ENCODE measurements around the gene HNRNPUL2. TPM values are rescaled to one million over a fixed set of nuclear protein-coding genes. Genes with fewer than 3 reads are reported as not detected.

HNRNPUL2 gene
- 5.6 and 6.1 TPM in 2 replicates for total RNA-seq

DNA sequence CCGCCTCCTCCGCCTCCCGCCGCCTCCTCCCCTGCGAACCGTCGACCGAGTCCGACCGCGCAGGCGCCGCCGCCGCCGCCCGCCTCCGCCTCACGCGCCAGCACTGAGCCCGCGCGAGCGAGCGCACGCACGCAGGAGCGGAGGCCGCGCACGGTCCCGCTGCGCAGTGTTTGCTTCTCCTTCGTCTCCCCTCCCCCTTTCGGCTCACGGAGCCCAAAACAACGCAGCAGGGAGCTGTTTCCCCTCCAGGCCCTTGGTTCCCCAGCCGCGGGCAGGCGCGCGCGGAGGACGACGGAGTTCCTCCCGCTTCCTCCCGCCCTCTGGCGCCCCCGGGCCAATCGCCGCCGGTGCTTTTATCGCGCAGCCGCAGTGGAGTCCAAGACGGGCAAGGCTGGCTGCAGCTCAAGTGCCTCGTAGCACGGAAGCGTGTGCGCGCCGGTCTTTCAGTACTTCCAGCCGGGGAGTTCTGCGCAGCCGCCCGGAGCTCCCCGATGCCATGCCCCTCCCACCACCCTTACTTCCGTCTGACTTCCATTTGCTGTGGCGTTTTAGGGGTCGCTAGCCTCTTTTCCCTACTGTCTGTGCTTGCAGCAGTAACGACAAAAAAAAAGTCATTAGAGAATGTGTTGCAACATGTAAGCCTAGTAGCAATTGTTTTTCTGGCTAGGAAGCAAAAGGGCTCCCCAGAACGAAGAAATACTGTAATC, at the start of gene HNRNPUL2:
TSS of gene HNRNPUL2 (minus strand) at position 293 of the 707 bp plus-strand sequence. CDS start 301 bp downstream, outside the sequence.

DNA sequence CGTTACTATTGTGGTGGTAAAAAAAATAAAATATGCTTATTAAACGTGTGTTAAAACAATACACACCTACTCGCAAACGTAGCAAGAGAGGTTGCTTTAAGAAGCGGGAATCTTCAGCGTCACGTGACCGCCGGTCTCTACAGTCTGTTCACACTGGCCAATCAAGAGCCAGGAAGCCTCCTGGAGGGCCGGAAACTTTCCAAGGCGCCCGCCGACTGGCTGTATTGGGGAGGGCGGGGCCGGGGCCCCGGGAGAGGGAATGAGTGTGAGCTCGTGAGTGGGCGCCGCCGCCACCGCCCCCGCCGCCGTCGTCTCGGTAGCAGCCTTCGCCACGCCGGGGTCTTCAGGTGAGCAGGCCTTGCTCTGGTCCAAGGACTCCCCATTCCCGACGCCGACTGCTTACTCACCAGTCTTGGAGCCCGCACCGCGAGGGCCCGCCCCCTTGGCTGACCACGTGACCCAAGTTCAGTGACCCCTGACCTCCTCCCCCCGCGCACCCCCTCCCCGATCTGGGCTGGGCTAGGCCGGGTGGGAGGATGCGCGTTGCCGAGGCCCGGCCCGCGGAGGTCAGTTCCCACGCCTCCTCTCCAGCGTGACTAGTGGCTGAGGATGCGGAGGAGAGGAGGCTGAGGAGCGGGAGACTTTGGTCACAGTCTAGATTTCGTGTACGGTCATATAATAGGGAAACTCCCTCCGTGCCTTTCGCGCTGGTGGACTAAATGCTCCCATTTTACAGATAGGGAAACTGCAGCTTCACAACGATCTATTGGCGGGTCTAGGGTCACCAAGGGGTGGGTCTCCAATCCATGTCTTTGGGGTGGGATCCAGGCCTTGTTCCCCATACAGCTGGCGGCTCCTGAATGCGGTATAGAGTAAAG, 44.1 kb upstream of the HNRNPUL2 start, which contains the start of gene TAF6L:
TSS of gene TAF6L (plus strand) at position 253 of the 878 bp plus-strand sequence. CDS start 4,388 bp downstream, outside the sequence.

DNA sequence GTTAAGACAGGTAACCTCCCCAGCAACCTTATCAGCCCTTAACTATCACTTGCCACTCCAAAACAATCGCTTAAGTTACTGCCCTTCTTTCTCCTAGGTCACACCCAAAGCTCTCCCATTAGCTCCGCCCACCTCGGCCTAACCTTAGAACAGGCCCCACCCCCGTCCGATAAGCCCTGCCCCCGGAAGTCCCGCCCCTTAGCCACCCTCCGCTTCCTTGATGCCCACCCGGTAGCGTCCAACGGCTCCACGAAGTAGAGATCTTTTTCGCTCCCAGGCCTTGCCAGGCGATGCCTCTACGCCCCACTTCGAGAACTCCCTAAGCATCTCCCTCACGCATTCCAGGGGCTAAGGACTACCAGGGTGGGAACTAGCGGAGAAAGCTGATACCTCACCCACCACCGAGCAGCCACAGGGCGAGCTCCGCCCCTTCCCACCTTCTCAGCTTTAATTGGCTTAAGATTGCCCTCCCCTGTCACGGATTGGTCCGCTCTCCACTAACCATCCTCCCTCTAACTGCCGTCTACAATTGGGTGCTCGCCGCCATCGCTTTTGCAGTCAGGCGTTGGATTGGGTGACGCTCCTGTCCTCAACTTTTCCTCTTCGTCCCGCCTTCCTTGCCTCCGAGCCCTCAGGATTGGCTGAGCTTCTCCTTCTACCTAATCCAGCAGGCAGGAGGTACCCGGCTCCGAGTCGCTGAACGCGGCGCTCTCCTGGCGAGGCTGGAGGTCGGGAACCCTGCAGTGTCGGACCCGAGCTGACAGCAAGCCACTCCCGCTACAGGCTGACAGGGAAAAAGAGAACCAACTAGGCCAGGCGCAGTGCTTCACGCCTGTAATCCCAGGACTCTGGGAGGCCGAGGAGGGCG, 26.7 kb upstream of the HNRNPUL2 start, which contains the start of gene ZBTB3:
TSS of gene ZBTB3 (minus strand) at position 425 of the 868 bp plus-strand sequence. CDS start 496 bp downstream, outside the sequence.

DNA sequence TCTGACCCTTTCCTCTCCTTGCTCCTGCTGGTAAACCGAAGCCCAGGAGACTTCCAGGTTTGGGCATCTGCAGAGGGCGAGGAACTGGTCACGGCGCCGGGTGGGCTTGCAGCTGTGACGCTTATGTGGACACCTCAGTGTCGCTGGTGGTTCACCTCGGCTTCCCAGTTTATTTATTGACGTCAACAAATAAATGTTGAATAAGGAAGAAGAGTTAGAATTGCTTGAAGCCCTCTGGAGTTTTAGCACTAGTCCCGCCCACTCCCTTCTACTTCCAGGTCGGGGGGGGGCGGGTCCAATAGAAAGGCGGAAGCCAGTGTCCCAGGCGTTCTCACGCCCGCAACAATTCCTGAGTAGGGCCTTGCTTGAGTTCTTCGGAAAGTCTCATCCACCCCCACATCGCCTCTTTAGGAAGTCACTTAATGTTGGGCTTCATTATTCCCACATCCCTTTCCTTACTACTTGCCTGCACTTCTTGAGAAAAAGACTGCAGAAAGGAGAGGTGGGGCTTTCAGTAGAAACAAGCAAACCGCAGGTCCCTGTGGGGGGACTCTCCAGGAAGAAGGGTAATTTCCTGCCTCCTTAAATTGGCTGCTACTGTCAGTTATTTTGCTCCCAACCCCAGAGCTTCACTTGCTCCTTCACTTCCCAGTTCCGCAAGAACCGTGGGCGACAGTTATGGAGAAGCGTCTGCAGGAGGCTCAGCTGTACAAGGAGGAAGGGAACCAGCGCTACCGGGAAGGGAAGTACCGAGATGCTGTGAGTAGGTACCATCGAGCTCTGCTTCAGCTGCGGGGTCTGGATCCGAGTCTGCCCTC, 1.1 kb upstream of the HNRNPUL2 start, which contains the start of gene TTC9C:
TSS of gene TTC9C (plus strand) at position 316 of the 818 bp plus-strand sequence. CDS start at position 679, 363 bp downstream.

DNA sequence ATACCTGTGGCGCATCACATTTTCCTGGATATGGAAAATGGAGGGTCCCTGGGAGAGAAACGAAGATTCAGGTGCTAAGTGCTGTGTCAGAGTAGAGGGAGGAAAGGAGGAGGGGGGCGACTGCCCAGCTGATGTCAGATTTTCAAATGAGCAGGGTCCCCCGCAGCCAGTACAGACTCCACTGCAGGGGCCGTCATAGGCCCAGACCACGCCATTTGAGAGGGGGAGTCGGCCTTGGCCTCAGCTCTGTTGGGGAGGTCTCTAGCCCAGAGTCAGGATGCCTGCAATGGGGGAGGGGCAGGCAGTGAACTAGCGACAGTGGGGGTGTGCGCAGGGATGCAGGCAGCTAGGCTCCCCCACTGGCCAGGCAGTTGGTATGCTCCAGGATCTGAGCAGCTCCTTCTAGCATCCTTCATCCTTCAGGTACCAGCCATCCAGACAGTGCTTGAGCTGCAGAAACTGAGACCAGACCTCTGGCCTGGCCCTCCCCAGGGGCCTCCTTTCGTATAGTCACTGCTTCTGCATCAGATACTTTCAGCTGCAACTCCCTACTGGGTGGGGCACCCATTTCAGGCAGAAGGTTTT, 19.9 kb downstream of the HNRNPUL2 start, which contains the start of the genes BSCL2 and GNG3:
TSS of gene BSCL2 (minus strand) at position 148 of the 585 bp plus-strand sequence. CDS start 229 bp downstream, outside the sequence.
TSS of gene GNG3 (plus strand) at position 400 of the 585 bp plus-strand sequence. CDS start 620 bp downstream, outside the sequence.

DNA sequence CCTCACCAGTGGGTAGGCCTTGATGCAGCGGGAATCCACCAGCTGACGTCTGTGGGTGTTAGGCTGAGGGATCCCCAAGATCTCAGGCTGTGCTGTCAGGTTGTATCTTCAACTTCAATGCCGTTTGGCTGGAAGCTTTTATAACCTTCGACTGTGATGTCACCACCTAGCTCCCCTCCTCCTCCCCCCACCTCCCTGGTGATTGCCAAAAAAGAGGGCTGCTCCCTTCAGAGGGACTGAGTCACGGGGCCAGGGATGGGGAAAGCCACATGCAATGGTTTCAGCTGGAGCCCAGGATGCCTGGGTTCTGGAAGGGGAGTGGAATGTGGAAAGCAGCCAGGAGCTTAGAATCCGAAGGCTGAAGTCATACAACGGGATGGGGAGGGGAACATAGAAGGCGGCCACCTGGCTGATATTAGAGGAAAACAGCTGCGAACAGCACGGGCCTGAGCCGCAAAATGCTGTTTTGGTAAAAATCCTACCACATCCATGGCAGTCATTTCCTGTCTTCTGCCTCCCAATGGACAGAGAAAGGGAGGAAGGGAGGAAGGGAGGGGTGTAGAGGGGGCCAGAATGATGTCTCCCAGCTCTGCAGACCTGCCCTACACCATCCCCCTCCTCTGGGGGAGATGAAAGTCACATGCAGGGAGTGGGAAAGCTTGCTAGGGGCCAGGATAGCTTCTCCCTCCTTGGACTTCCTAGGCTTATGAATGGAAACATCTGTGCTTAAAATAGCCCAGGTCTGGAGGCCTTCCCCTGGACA, 37.7 kb downstream of the HNRNPUL2 start, which contains the start of gene LRRN4CL:
TSS of gene LRRN4CL (minus strand) at position 110 of the 763 bp plus-strand sequence. CDS start 1,022 bp downstream, outside the sequence.

DNA sequence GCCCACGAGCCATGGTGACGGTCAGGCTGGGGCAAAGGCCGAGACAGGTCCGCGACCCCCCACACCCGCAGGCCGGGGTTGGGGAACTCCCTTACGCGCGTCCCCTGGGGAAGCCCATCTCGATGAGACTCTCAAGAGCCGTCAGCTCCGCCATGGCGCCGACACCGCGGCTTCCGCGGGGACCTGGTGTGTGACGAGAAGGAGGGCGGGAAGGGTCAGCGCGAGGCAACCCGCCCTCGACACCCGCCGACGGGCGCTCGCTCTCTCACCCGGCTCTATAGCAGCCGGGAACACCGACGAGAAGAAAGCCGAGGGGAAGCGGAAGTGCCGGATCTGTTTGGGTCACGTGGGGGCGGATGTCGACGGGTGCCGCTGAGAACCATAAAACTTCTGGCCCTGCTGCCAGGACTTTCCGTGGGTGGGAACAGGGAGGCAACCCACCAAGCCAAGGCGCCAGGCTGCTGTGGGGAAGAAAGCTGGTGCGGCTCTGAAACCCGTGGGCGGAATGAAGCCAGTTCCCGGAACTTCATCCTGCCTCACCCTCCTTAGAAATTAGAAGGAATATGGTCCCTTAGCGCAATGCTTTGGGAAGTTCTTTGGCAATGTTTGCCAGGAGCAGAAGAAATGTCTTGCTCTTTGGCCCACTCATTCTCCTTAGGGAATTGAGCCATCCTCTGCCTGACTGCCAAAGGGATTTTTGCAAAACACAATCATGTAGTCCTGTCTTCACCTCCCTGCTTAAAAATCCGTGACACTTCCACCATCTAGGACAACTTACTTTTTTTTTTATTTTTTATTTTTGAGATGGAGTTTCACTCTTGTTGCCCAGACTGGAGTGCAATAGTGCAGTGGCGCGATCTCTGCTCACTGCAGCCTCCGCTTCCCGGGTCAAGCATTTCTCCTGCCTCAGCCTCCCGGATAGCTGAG, 48.2 kb downstream of the HNRNPUL2 start, which contains the start of gene UBXN1:
TSS of gene UBXN1 (minus strand) at position 304 of the 927 bp plus-strand sequence. CDS start at position 154, 150 bp downstream.

DNA sequence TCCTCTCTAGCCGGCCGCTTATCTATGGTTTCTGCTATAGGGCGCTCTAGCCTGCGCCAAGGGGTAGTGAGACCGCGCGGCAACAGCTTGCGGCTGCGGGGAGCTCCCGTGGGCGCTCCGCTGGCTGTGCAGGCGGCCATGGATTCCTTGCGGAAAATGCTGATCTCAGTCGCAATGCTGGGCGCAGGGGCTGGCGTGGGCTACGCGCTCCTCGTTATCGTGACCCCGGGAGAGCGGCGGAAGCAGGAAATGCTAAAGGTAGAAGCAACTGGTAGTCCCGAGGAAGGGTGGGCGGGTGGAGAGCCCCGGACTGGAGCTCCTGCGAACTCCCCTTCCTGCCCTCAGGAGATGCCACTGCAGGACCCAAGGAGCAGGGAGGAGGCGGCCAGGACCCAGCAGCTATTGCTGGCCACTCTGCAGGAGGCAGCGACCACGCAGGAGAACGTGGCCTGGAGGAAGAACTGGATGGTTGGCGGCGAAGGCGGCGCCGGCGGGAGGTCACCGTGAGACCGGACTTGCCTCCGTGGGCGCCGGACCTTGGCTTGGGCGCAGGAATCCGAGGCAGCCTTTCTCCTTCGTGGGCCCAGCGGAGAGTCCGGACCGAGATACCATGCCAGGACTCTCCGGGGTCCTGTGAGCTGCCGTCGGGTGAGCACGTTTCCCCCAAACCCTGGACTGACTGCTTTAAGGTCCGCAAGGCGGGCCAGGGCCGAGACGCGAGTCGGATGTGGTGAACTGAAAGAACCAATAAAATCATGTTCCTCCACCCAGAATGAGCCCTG, 55.5 kb downstream of the HNRNPUL2 start, which contains the start of the genes LBHD1 and UQCC3:
TSS of gene LBHD1 (minus strand) at position 660 of the 782 bp plus-strand sequence. CDS start 2,236 bp downstream, outside the sequence.
TSS of gene UQCC3 (plus strand) at position 66 of the 782 bp plus-strand sequence. CDS start at position 139, 73 bp downstream.

DNA sequence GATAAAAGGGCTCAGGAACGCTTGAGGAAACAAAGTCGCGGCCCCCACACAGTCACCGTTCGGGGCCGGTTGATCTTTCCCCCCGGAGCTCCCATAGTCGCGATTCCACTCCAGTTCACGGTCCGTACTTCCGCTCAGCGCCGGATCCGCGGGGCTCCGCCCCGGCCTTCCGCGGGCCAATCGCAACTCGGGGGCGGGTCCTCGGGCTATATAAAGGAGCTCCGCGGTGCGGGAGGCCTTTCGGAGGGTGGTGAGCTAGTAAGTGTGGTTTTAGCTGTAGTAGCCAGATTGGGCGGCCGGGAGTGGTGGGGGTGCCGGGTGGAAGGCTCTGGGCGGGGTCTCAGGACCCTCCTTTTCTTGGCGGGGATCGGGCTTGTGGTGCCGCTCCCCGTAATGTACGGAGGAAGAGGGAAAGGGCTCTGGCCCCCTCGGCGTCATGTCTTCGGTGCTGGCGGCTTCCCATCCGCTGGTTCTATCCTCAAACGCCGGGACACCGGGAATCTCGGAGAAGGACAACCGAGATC, 62.1 kb downstream of the HNRNPUL2 start, which contains the start of the genes C11orf98 and CSKMT:
TSS of gene C11orf98 (minus strand) at position 136 of the 524 bp plus-strand sequence. CDS start at position 95, 41 bp downstream.
TSS of gene CSKMT (plus strand) at position 238 of the 524 bp plus-strand sequence. CDS start 568 bp downstream, outside the sequence.

Other genes starting within 250 kb of the HNRNPUL2 start
- 320 and 463 TPM in 2 replicates for gene AHNAK, start 180.7 kb downstream of the HNRNPUL2 start, total RNA-seq
- gene EEF1G, start 153.6 kb downstream of the HNRNPUL2 start, total RNA-seq = 1,480 and 1,535 TPM in 2 replicates
- gene TUT1, start 135.9 kb downstream of the HNRNPUL2 start, total RNA-seq = 6.2 and 7.9 TPM in 2 replicates
- gene MTA2, start 125.6 kb downstream of the HNRNPUL2 start, total RNA-seq = 93.6 and 166 TPM in 2 replicates
- gene EML3, start 114.7 kb downstream of the HNRNPUL2 start, total RNA-seq = 13.2 and 15.1 TPM in 2 replicates
- gene ROM1, start 114.2 kb downstream of the HNRNPUL2 start, total RNA-seq = 2.0 and 3.1 TPM in 2 replicates
- gene B3GAT3, start 105.5 kb downstream of the HNRNPUL2 start, total RNA-seq = 39.5 and 39.7 TPM in 2 replicates
- 233 and 273 TPM in 2 replicates for gene GANAB, start 80.8 kb downstream of the HNRNPUL2 start, total RNA-seq
- 17.2 and 33.7 TPM in 2 replicates for gene INTS5, start 74.2 kb downstream of the HNRNPUL2 start, total RNA-seq
- 21.4 and 48.1 TPM in 2 replicates for gene C11orf98, start 62.2 kb downstream of the HNRNPUL2 start, total RNA-seq
- gene CSKMT, start 62.1 kb downstream of the HNRNPUL2 start, total RNA-seq = 9.8 and 11.0 TPM in 2 replicates
- 7.0 and 13.2 TPM in 2 replicates for gene UQCC3, start 55.8 kb downstream of the HNRNPUL2 start, total RNA-seq
- gene LBHD1, start 55.2 kb downstream of the HNRNPUL2 start, total RNA-seq = 2.5 and 3.7 TPM in 2 replicates
- 110 and 143 TPM in 2 replicates for gene UBXN1, start 48.4 kb downstream of the HNRNPUL2 start, total RNA-seq
- gene LRRN4CL, start 37.9 kb downstream of the HNRNPUL2 start, total RNA-seq = 0.58 and 9.6 TPM in 2 replicates
- 48.3 and 54.4 TPM in 2 replicates for gene BSCL2, start 20.0 kb downstream of the HNRNPUL2 start, total RNA-seq
- gene GNG3, start 19.8 kb downstream of the HNRNPUL2 start, total RNA-seq = not detected in 2 replicates
- gene TTC9C, start 1.0 kb upstream of the HNRNPUL2 start, total RNA-seq = 28.4 and 30.4 TPM in 2 replicates
- 11.6 and 13.6 TPM in 2 replicates for gene ZBTB3, start 26.7 kb upstream of the HNRNPUL2 start, total RNA-seq
- gene POLR2G, start 34.1 kb upstream of the HNRNPUL2 start, total RNA-seq = 45.1 and 76.1 TPM in 2 replicates
- 14.1 and 17.8 TPM in 2 replicates for gene TAF6L, start 43.9 kb upstream of the HNRNPUL2 start, total RNA-seq
- gene TMEM179B, start 59.9 kb upstream of the HNRNPUL2 start, total RNA-seq = 34.9 and 46.5 TPM in 2 replicates
- 18.6 and 20.9 TPM in 2 replicates for gene TMEM223, start 64.5 kb upstream of the HNRNPUL2 start, total RNA-seq
- 21.1 and 21.5 TPM in 2 replicates for gene NXF1, start 78.0 kb upstream of the HNRNPUL2 start, total RNA-seq
- 27.6 and 39.3 TPM in 2 replicates for gene STX5, start 104.6 kb upstream of the HNRNPUL2 start, total RNA-seq
- not detected in 2 replicates for gene TEX54, start 105.4 kb upstream of the HNRNPUL2 start, total RNA-seq
- 40.3 and 59.8 TPM in 2 replicates for gene WDR74, start 112.1 kb upstream of the HNRNPUL2 start, total RNA-seq
- 137 and 149 TPM in 2 replicates for gene SLC3A2, start 153.4 kb upstream of the HNRNPUL2 start, total RNA-seq
- not detected in 2 replicates for gene CHRM1, start 193.9 kb upstream of the HNRNPUL2 start, total RNA-seq